GM23338 (cell line): Measurements from ENCODE around the gene SIDT1.
A peak's percentile ranks its signal among the peaks of the same experiment; 100 is the strongest.

ENCODE experiments used
- CREB1 ChIP-seq: fragments of 250-450 bp; sonication (Bioruptor Pico); IDR thresholded peaks from 2 replicates; pipeline ENCODE4 v1.5.0; 2020; ENCODE audit warnings: low read depth, mild to moderate bottlenecking, moderate library complexity
- EZH2phosphoT487 ChIP-seq: fragments of 200-600 bp; sonication (generic); IDR thresholded peaks from one replicate; pipeline ENCODE4 v1.8.1; 2018; ENCODE audit warnings: antibody characterized with exemption; ENCODE audit not compliant: unreplicated experiment
- POLR2AphosphoS5 ChIP-seq: IDR thresholded peaks from 2 replicates; pipeline ENCODE4 v1.6.1; 2016; ENCODE audit warnings: antibody characterized with exemption, low read depth
- STAT1 ChIP-seq: IDR thresholded peaks from one replicate; pipeline ENCODE4 v1.6.1; 2016; ENCODE audit warnings: antibody characterized with exemption; ENCODE audit not compliant: unreplicated experiment
- TF ChIP-seq, protein P1 (sequence below), 2 experiments: fragments of 200-600 bp in 1 of 2; sonication (generic) in 1 of 2; conservative IDR thresholded peaks; 2 replicates each; pipeline versions ENCODE4 v1.5.1 to v1.6.1; 2016 to 2017; ENCODE audit warnings: antibody characterized with exemption in 2 of 2, low read depth in 2 of 2, mild to moderate bottlenecking in 2 of 2, moderate library complexity in 1 of 2

DNA sequence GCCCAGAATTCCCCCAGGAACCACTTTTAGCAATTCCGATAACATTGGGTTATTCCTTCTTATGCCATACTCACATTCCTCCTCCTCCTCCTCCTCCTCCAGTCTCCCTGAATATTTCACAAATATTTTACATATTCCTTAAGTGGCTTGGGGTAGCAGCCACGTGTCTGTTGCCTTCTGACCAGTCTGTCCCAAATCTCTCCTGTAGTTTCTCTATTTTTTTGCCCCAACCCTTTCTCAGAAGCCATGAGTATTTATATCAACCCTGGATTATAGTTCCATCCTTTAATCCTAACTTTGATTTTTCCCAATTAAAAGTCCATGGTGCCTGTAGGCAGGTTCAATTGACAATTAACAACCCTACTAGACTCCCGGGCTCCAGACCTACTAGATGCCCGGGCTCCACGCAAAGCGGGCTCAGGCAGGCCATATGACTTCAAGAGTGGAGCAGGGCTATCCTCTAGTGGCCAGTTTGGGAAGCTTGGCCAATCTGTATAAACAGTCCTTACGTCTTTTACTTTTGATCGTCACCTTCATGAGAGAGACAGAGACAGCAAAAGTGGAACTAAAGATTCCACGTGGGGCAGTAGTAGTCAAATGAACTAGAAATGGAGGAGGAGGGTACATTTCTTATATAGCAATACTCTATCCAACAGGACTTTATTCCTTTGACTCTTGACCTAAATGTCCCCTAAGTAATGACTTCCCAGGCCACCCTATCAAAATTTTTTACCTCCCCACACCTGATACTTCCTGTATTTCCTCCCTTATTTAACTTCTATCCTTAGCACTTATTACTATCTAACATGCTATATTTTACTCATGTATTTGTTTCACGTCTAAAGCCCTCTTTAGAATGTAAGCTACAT is 94.4 kb downstream of the SIDT1 start:
- TF ChIP-seq, protein P1, sequence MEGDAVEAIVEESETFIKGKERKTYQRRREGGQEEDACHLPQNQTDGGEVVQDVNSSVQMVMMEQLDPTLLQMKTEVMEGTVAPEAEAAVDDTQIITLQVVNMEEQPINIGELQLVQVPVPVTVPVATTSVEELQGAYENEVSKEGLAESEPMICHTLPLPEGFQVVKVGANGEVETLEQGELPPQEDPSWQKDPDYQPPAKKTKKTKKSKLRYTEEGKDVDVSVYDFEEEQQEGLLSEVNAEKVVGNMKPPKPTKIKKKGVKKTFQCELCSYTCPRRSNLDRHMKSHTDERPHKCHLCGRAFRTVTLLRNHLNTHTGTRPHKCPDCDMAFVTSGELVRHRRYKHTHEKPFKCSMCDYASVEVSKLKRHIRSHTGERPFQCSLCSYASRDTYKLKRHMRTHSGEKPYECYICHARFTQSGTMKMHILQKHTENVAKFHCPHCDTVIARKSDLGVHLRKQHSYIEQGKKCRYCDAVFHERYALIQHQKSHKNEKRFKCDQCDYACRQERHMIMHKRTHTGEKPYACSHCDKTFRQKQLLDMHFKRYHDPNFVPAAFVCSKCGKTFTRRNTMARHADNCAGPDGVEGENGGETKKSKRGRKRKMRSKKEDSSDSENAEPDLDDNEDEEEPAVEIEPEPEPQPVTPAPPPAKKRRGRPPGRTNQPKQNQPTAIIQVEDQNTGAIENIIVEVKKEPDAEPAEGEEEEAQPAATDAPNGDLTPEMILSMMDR (conservative IDR thresholded peaks at IDR 0.05; ENCODE audit: low read depth in 2 of 2) = peak; percentile 95 to 98
- TF ChIP-seq POLR2AphosphoS5 = no peak
- no peak for TF ChIP-seq EZH2phosphoT487
- no peak for TF ChIP-seq CREB1 (CRISPR knock-in tag)
- no peak for TF ChIP-seq STAT1
